Measurements from ENCODE around the gene NFATC3.
"Not testable (repeated sequence)": the region's sequence is repeated elsewhere in the genome, so short reads cannot be mapped to it uniquely, and the experiment has no call there.

Gene NFATC3

GRCh38 chr16:68113059-68113761, 28.0 kb downstream of the NFATC3 start:
- no peak for FAIRE-seq
- no peak for DNase-seq (ENCODE audit: insufficient read length, low spot score)
- no peak for TF ChIP-seq POLR2A (IDR thresholded peaks at IDR 0.05; ENCODE audit: low read depth, low read length)
- TF ChIP-seq TAF1 (IDR thresholded peaks at IDR 0.05; ENCODE audit: low read depth, low read length) = no peak
- TF ChIP-seq PAX5 (IDR thresholded peaks at IDR 0.05; ENCODE audit: insufficient read depth, low read length, severe bottlenecking) = no peak
- no peak for TF ChIP-seq POU2F2 (IDR thresholded peaks at IDR 0.05; ENCODE audit: low read depth, low read length)
- TF ChIP-seq SPI1 (IDR thresholded peaks at IDR 0.05; ENCODE audit: low read depth, low read length) = no peak
- no peak for TF ChIP-seq POLR2AphosphoS5 (IDR thresholded peaks at IDR 0.05; ENCODE audit: low read depth, low read length)

GRCh38 chr16:68113765-68114240, 28.6 kb downstream of the NFATC3 start:
- DNase-seq (ENCODE audit: insufficient read length, low spot score) (no peak), FAIRE-seq (no peak)
- TF ChIP-seq POLR2A (IDR thresholded peaks at IDR 0.05; ENCODE audit: low read depth, low read length) (no peak), TAF1 (IDR thresholded peaks at IDR 0.05; ENCODE audit: low read depth, low read length) (no peak), POLR2AphosphoS5 (IDR thresholded peaks at IDR 0.05; ENCODE audit: low read depth, low read length) (no peak), PAX5 (IDR thresholded peaks at IDR 0.05; ENCODE audit: insufficient read depth, low read length, severe bottlenecking) (no peak), SPI1 (IDR thresholded peaks at IDR 0.05; ENCODE audit: low read depth, low read length) (no peak), POU2F2 (IDR thresholded peaks at IDR 0.05; ENCODE audit: low read depth, low read length) (no peak)

GRCh38 chr16:68114939-68115338, 29.8 kb downstream of the NFATC3 start:
- DNase-seq (ENCODE audit: insufficient read length, low spot score); FAIRE-seq: not testable (repeated sequence)

- no peak for DNase-seq (ENCODE audit: insufficient read length, low spot score)
- no peak for FAIRE-seq
- TF ChIP-seq POLR2A (IDR thresholded peaks at IDR 0.05; ENCODE audit: low read depth, low read length) (no peak), TAF1 (IDR thresholded peaks at IDR 0.05; ENCODE audit: low read depth, low read length) (no peak), PAX5 (IDR thresholded peaks at IDR 0.05; ENCODE audit: insufficient read depth, low read length, severe bottlenecking) (no peak), POU2F2 (IDR thresholded peaks at IDR 0.05; ENCODE audit: low read depth, low read length) (no peak), SPI1 (IDR thresholded peaks at IDR 0.05; ENCODE audit: low read depth, low read length) (no peak), POLR2AphosphoS5 (IDR thresholded peaks at IDR 0.05; ENCODE audit: low read depth, low read length) (no peak)
Observed at GRCh38 chr16:68115851-68116250, 30.7 kb downstream of the NFATC3 start.

- FAIRE-seq = peak; percentile 43
- no peak for TF ChIP-seq SPI1 (IDR thresholded peaks at IDR 0.05; ENCODE audit: low read depth, low read length)
- TF ChIP-seq PAX5 (IDR thresholded peaks at IDR 0.05; ENCODE audit: insufficient read depth, low read length, severe bottlenecking) = no peak
- no peak for TF ChIP-seq POLR2AphosphoS5 (IDR thresholded peaks at IDR 0.05; ENCODE audit: low read depth, low read length)
- no peak for TF ChIP-seq POLR2A (IDR thresholded peaks at IDR 0.05; ENCODE audit: low read depth, low read length)
- no peak for TF ChIP-seq TAF1 (IDR thresholded peaks at IDR 0.05; ENCODE audit: low read depth, low read length)
- no peak for TF ChIP-seq POU2F2 (IDR thresholded peaks at IDR 0.05; ENCODE audit: low read depth, low read length)
- DNase-seq (ENCODE audit: insufficient read length, low spot score) = no peak
Observed at GRCh38 chr16:68116256-68116867, 31.2 kb downstream of the NFATC3 start.

GRCh38 chr16:68117884-68118283, 32.7 kb downstream of the NFATC3 start:
- FAIRE-seq = no peak
- no peak for DNase-seq (ENCODE audit: insufficient read length, low spot score)
- no peak for TF ChIP-seq PAX5 (IDR thresholded peaks at IDR 0.05; ENCODE audit: insufficient read depth, low read length, severe bottlenecking)
- no peak for TF ChIP-seq SPI1 (IDR thresholded peaks at IDR 0.05; ENCODE audit: low read depth, low read length)
- TF ChIP-seq POLR2AphosphoS5 (IDR thresholded peaks at IDR 0.05; ENCODE audit: low read depth, low read length) = no peak
- no peak for TF ChIP-seq TAF1 (IDR thresholded peaks at IDR 0.05; ENCODE audit: low read depth, low read length)

- TF ChIP-seq SPI1 (IDR thresholded peaks at IDR 0.05; ENCODE audit: low read depth, low read length) = peak; percentile 46; the same call in 1 of the 2 replicates
- peak; percentile 13 for DNase-seq (ENCODE audit: insufficient read length, low spot score)
- FAIRE-seq = peak; percentile 35
Observed at GRCh38 chr16:68118954-68119353, 33.8 kb downstream of the NFATC3 start.

GRCh38 chr16:68120496-68120895, 35.3 kb downstream of the NFATC3 start:
- DNase-seq (ENCODE audit: insufficient read length, low spot score); FAIRE-seq: not testable (repeated sequence)

- no peak for DNase-seq (ENCODE audit: insufficient read length, low spot score)
- peak; percentile 79 for FAIRE-seq
- TF ChIP-seq SPI1 (IDR thresholded peaks at IDR 0.05; ENCODE audit: low read depth, low read length) (0 out of 2 replicates have a peak, but pooled peaks have one; percentile 8), PAX5 (IDR thresholded peaks at IDR 0.05; ENCODE audit: insufficient read depth, low read length, severe bottlenecking) (no peak), POU2F2 (IDR thresholded peaks at IDR 0.05; ENCODE audit: low read depth, low read length) (no peak)
Observed at GRCh38 chr16:68126395-68126794, 41.2 kb downstream of the NFATC3 start.

- no peak for DNase-seq (ENCODE audit: insufficient read length, low spot score)
- no peak for FAIRE-seq
- 0 out of 2 replicates have a peak, but pooled peaks have one; percentile 25 for TF ChIP-seq SPI1 (IDR thresholded peaks at IDR 0.05; ENCODE audit: low read depth, low read length)
- TF ChIP-seq POLR2A (IDR thresholded peaks at IDR 0.05; ENCODE audit: low read depth, low read length) = no peak
- TF ChIP-seq POU2F2 (IDR thresholded peaks at IDR 0.05; ENCODE audit: low read depth, low read length) = no peak
- TF ChIP-seq PAX5 (IDR thresholded peaks at IDR 0.05; ENCODE audit: insufficient read depth, low read length, severe bottlenecking) = no peak
Observed at GRCh38 chr16:68128577-68129305, 43.6 kb downstream of the NFATC3 start.

Data from GM12891 (cell line).